NCI-H146 treated with DMSO at 0.1 percent for 48 hours (cell line): ENCODE data around the gene NOC2L.
"Not testable (repeated sequence)": the region's sequence is repeated elsewhere in the genome, so short reads cannot be mapped to it uniquely, and the experiment has no call there.

Experiments
- DNase-seq: peaks from one replicate; lab custom pipeline; 2025; ENCODE audit not compliant: unreplicated experiment; lab: John Stamatoyannopoulos, UW

The NOC2L gene

DNA sequence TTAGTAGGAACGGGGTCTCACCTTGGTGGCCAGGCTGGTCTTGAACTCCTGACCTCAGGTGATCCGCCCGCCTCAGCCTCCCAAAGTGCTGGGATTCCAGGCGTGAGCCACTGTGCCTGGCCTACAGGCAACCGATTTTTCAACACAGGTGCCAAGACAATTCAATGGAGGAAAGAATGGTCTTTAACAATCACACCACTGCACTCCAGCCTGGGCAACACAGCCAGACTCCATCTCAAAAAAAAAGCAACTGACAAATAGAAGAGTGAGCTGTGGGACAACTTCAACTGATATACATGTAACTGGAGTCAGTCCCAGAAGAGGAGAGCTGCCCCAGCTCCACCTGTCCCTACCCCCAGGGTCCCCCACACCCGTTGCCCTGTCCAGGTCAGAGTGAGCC lies 35.5 kb upstream of the NOC2L start:
- DNase-seq: not testable (repeated sequence)

DNA sequence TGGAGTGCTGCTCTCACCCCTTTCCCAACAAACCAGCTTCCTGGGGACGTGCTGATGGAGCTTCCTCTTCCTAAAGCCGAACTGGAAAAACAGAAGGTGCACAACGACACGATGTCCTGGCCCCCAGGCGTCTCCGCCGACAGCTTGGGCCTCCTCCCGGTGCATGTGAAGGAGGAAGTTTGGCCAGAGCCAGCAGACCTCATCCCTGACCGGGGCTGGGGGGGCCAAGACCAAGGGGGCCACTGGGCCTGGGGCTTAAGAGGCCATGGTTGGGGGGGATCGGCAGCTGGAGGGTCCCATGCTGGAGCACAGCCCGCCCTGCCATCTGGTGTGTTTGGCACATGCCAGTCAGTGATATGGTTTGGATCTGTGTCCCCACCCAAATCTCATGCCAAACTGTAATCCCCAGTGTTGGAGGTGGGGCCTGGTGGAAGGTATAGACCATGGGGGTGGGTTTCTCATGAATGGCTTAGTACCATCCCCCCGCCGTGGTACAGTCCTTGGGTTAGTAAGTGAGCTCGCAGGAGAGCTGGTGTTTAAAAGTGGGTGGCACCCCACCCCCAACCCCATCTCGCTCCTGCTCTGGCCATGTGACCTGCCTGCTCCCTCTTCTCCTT lies 34.4 kb upstream of the NOC2L start:
- no peak for DNase-seq

DNA sequence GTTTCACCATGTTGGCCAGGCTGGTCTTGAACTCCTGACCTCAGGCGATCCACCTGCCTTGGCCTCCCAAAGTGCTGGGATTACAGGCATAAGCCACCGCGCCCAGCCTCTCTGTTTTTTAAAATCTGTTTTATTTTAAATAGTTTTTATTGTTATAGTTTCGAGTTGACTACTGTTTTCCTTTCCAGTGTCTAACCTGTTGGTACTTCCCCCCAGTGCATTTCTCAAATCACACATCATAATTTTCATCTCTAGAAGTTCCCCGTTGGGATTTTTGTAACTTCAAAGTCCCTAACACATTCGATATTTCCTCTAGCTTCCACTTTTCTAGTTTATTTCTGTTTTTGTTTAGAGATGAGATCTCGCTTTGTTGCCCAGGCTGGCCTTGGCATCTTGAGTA lies 33.3 kb upstream of the NOC2L start:
- no peak for DNase-seq

DNA sequence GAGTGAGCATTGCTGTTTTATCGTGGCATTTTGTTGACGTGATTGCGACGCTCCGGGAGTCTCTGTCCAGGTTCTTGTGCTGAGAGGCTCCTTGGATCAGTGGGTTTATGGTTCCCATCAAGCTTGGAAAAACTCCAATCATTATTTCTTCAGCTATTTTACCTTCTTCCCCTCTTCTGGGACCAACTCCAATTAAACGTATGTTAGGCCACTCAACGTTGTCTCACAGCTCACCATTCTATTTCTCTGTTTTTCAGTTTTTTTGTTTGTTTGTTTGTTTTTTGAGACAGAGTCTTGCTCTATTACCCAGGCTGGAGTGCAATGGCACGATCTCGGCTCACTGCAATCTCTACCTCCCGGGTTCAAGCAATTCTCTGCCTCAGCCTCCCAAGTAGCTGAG lies 32.8 kb upstream of the NOC2L start:
- no peak for DNase-seq

DNA sequence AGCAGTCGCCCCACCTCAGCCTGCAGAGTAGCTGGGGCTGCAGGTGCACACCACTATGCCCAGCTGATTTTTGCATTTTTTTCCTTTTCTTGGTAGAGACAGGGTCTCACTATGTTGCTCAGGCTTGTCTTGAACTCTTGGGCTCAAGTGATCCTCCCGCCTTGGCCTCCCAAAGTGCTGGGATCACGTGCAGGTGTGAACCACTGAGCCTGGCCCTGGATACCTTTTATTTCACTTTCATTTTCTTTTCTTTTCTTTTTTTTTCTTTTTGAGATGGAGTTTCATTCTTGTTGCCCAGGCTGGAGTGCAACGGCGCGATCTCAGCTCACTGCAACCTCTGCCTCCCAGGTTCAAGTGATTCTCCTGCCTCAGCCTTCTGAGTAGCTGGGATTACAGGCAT lies 32.2 kb upstream of the NOC2L start:
- DNase-seq: not testable (repeated sequence)

DNA sequence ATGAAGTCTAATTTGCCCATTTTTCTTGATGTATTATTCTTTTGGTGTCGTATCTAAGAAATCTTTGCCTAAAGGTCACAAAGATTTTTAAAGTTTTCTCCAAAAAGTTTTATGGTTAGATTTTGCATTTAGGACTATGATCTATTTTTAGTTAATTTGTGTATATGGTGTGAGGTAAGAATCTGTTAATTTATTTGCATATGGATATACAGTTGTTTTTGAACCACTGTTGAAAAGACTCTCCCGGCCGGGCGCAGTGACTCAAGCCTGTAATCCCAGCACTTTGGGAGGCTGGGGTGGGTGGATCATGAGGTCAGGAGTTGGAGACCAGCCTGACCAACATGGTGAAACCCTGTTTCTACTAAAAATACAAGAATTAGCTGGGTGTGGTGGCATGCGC lies 29.0 kb upstream of the NOC2L start:
- not testable (repeated sequence) for DNase-seq

DNA sequence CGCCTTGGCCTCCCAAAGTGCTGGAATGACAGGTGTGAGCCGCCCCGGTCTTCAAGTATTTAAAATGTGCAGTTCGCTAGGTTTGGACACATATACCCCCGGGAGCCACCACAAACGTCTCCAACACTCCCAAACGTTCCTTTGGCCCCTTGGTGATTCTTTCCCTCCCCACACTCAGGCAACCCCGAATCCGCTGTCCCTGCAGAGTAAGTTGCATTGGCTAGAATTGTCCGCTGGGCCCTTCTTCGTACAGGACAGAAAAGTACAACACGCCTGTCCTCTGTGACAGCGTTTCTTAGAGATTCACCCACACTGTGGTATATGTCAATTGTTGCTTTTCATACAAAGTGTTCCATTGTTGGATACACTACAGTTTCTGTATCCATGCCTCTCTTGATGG lies 26.1 kb upstream of the NOC2L start:
- DNase-seq: no peak

DNA sequence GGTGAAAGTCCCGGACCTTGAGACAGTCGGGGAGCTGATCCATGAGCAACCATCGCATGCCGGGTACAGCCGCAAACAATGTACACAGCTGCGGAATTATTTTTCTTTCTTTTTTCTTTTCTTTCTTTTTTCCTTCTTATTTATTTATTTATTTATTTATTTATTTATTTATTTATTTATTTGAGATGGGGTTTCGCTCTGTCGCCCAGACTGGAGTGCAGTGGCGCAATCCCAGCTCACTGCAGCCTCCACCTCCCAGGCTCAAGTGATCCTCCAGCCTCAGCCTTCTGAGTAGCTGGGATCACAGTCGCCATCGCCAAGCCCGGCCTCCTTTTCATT lies 25.4 kb upstream of the NOC2L start:
- DNase-seq: no peak

DNA sequence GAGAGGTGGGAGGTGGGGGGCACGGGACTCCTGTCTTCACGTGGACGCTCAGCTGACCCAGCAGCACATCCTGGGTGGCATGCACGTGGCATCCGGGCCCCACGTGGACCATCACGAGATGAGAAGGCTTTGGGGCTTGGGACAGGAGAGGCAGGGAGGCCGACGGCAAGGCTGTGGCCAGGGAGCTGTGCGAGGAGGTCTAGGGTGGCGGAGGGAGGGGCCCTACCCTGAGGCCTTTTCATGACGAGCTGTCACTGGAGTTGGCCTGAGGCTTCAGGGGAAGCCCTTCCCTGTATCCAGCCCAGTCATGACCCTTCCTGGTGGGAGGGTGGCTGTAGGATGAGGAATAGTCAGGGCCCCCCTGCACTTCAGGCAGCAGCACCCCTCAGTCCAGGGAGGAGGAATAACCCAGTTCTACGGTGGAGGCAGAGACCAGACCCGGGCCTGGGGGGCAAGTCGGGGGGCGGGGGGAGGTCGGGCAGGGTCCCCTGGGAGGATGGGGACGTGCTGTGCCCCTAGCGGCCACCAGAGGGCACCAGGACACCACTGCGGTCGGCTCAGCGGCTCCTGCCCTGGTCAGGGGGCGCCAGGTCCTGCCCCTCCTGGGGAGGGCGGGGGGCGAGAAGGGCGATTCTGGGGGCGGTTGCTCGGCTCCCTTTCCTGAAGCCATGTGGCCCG lies 24.9 kb upstream of the NOC2L start:
- DNase-seq: no peak

DNA sequence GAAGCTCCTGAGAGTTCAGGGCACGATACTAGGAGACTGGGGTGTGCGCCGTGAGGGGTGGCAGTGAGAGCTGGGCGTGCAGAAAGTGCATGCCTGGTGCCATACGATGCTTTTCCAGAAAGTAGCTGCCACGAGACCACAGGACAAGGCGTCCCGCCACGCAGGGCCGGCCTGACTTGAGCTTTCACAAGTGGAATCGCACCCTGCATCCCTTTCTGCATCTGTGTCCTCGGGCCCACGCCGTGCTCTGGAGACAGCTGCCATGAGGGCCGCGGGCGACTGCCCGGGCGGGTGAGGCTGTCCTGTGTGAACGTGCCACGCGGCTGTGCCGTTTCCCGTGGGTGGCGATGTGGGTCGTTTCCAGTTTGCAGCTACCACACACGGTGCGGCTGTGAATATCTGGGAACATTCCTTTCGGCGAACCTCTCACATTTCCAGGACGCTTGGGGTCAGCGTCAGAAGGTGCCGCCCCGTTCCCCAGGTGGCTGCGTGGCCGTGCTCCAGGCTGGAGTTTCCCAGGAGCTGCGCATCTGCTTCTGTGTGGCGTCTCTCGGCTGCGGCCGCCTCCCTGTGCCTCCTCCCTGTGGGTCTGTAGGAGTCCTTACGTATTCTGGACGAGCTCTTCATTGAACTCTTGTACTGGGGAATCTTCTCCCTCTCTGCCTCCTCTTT lies 23.8 kb upstream of the NOC2L start:
- no peak for DNase-seq

DNA sequence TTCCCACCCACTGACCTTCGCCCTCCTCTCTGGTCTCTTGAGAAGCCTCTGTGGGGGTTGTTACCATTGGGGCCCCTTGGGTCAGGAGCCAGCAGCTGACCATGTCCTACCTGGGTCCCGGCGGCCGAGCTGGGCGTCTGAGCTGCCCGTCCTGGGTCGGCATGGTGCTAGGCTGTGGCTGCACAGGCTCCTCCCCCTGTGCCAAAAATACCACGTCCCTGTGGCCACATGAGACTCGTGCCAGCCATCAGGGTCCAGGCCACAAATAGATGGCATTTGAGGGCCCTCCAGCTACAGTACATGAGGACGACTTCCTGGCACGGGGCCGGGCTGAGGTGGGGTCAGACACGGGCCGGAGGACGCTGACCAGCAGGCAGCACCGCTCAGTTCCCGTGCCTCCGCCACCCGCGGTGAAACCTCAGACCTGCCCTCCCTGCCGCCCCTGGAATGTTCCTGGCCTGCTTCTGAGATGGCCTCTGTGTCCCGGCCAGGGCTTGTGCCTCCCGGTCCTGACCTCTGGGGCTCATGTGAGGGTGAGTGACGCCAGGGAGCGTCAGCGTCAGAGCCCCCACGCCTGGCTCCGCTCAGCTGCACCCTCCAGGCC lies 23.0 kb upstream of the NOC2L start, which contains the start of gene PERM1:
PERM1 (minus strand) TSS at position 139 of the 604 bp plus-strand sequence. CDS start 1,064 bp downstream, outside the sequence.
- no peak for DNase-seq

DNA sequence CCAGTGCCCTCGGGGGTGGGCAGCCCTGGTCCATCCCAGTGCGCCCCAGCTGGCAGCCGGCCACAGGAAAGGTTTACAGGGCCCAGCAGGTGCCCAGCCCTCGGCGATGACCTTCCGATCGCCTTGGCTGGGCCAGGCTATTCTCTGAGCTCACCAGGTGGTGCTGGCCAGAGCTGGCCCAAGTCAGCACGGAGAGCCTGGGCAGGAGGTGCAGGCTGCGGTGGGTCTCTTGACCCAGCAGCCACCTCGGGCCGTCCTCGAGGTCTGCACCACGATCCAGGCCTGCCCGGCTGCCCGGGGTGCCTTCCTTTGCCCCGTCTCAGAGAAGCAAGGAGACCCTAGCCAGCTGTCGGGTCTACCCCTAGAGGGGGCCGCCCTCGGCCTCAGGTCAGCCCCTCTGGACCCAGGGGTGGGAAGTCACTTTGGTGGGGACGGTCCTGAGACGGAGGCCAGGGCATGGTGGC lies 22.5 kb upstream of the NOC2L start:
- DNase-seq: no peak

DNA sequence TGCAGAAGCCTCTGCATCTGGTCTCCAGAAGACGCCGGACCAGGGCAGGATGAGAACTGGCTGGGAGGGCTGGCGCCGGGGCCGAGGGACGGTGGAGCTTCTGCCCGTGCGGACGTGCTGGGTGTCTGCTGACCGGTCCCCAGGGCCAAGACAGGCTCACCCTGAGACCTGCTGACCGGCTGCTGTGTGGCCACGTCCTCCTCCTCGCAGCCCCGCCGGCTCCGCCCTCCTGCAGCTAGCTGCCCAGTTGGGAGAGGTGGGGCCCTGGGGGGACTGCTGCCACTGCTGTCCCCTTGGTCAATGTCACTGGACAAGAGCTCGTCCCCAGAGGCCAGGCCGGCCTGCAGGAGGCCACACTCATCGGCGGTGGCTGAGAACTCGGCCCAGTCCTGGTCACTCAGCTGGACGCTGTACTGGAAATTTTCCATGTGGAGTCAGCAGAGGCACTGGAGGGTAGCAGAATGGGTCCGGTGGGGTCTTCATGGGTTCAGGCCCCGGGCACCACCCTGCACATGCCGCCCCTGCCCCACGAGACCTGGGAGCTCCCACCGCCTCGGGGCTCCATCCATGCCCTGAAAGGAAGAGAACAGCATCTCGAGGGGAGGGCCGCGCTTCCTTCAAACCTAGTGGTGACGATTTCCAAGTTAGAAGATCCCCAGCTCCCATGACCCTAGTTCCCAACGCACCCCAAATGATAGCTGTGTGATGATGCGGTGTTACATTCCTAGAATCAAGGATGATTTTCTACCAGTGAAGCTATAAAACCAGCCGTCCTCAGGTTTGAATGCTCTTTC lies 21.7 kb upstream of the NOC2L start:
- no peak for DNase-seq

DNA sequence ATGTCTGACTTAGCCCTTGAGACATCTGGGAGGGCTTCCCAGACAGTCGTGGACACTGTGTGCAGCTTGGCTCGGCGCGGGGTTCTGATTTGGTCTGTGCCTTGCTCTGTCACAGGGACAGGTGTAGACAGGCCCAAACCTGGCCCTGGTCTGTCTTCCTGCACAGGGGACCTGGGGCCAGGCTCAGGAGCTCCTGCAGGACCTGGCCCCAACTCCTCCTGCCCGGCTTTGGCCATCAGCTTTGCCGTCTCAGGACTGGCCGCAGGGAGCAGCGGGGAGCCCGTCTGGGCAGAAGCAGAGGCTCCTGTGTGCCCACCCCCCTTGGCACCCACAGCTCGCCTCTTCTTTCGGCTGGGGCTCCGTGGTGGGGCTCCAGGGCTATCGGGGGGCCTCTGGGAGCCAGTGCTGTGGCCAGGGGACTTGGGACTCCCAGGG lies 21.1 kb upstream of the NOC2L start:
- no peak for DNase-seq

DNA sequence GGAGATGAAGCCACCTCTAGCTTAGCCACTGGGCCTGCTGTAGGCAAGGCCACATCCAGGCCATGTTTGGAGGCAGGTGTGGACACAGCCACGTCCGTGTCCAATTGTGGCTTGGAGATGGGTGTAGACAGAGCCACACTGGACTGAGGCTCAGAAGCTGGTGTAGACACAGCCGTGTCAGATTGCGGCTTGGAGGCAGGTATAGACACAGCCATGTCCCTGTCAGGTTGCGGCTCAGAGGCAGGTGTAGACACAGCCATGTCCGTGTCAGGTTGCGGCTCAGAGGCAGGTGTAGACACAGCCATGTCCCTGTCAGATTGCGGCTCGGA lies 20.7 kb upstream of the NOC2L start:
- no peak for DNase-seq

DNA sequence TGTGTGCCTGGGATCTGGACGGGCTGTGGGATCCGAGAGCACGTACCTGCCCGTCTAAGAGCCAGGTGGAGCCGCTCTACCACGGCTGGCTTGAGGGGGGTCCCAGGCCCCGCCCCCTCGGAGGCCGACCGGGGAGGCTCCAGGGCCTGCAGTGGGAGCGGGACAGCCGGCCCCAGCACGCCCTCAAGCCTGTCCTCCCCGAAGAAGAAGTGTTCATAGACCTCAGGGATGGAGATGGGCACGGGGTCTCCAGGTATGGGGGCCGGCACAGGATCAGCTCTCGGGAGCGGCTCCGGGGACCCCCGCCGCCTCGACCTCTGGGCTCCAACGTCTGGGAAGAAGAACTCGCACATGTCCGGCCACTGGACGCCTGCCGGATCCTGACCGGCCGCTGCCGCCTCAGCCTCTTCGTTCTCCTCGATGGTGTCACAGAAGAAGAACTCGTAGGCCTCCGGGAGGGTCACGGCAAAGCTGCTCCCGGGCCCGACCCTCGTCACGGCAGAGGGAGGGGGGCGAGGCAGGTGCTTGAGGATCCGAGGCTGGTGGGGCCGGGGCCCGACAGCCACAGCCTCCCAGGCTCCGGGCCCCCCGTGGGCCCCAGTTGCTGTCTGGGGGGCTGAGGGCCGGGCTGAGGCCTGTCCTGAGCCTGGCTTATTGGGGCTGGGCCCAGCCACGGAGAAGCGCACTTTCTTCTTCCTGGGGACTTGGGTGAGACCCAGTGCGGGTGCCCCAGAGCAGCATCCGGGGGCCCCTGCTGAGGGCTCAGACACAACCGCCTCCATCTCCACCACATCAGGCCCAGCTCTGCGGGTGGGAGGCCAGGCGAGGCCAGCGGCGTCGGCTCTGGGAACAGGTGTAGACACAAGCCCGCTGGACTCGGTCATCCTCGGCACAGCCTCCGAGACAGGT lies 20.0 kb upstream of the NOC2L start:
- no peak for DNase-seq

DNA sequence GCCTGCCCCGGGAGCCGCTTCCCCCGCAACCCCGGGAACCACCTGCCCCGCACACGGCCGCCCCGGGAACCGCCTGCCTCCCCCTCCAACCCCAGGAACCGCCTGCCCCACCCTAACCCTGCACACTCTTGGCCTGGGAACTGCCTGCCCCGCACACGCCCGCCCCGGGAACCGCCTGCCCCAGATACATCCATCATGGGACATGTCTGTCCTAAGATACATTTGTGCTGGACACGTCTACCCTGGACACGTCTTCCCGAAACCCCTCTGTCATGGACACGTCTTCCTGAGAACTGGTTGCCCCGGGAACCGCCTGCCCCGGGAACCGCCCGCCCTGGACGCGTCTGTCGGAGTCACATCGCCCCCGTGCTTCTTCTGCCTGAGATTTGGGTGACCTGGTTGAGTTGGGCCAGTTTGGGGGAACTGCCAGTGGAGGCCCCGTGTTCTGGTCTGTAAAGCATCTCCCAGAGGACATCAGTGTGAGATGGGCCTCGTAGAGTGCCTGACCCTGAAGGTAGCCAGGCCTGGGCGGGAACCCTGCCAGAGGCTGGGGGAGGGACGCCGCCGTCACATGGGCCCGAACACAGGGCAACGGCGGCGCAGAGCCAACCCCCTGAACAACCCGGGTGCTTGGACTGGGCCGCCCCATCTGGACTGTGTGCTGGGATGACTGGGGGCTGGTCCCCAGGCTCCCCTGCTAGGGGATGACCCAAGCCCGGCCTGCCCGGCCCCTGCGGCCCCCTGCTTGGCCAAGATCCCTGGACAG lies 19.2 kb upstream of the NOC2L start:
- no peak for DNase-seq

DNA sequence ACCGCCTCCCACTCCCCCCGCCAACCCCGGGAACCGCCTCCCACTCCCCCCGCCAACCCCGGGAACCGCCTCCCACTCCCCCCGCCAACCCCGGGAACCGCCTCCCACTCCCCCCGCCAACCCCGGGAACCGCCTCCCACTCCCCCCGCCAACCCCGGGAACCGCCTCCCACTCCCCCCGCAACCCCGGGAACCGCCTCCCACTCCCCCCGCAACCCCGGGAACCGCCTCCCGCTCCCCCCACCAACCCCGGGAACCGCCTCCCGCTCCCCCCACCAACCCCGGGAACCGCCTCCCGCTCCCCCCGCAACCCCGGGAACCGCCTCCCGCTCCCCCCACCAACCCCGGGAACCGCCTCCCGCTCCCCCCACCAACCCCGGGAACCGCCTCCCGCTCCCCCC lies 17.7 kb upstream of the NOC2L start:
- DNase-seq: not testable (repeated sequence)

DNA sequence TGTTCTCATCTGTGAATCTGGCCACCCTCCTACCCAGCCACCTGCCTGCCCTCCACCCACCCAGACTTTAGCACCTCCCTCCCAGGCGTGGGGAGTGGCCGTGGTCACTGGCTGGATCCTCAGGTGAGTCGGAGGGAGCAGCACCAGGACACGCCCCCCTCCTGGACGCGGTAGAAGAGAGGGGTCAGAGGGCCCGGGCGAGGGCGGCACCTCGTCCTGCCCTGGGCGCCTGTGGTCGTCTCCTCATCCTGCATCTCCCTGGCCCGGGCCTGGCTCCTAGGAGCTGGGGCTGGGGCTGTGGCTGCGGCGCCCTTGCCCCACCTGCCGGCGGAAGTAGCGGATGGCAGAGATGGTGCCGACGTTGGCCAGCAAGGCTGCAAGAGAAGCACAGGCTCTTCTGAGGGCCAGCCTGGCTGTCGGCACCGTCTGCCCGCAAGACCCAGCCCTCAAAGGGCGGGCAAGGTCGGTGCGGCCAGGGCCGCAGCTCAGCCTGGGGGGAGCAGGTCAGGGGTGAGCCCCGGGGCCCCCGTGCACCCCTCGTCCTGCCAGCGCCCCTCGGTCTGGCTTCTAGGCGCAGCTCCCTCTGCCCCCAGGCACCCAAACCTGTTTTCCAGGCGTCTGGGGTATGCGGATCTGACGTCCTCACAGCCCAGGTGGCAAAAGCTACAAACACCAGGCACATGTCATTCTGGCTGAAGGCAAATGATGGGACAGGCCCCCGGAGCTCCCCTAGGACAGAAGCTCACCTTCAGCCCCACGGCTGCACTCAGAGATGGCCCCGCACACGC lies 17.0 kb upstream of the NOC2L start:
- no peak for DNase-seq
